HepG2 (cell line): ENCODE data around the gene SCUBE1. TPM values are rescaled to one million over a fixed set of nuclear protein-coding genes. Genes with fewer than 3 reads are reported as not detected.

Experiments
- ARID5B ChIP-seq: IDR thresholded peaks from 2 replicates; pipeline ENCODE4 v1.4.0; 2020; ENCODE audit warnings: mild to moderate bottlenecking, missing genetic modification reagents
- BCL6 ChIP-seq: IDR thresholded peaks from 2 replicates; pipeline ENCODE4 v1.6.1; 2016; ENCODE audit warnings: missing genetic modification reagents, missing compliant biosample characterization
- CSRNP2 ChIP-seq: sonication (generic); formaldehyde crosslinking; conservative IDR thresholded peaks from 2 replicates; pipeline ENCODE4 v1.8.0; 2022; ENCODE audit warnings: low read depth, missing genetic modification reagents
- HDAC6 ChIP-seq: fragments of 200-600 bp; sonication (generic); IDR thresholded peaks from 2 replicates; pipeline ENCODE4 v1.7.0; 2017; ENCODE audit warnings: mild to moderate bottlenecking, antibody characterized with exemption, low read length, low read depth
- NFE2L1 ChIP-seq: sonication (generic); formaldehyde crosslinking; IDR thresholded peaks from 2 replicates; pipeline ENCODE4 v1.4.0; 2020; ENCODE audit warnings: missing genetic modification reagents, mild to moderate bottlenecking, borderline replicate concordance
- PHF5A ChIP-seq: IDR thresholded peaks from one replicate; pipeline ENCODE4 v1.6.1; 2018; ENCODE audit warnings: low read depth, missing genetic modification reagents; ENCODE audit not compliant: unreplicated experiment
- PLRG1 ChIP-seq: fragments of 450-650 bp; conservative IDR thresholded peaks from 2 replicates; pipeline ENCODE4 v1.6.1; 2016
- PREB ChIP-seq: sonication (generic); formaldehyde crosslinking; IDR thresholded peaks from 2 replicates; pipeline ENCODE4 v1.4.0; 2020; ENCODE audit warnings: missing genetic modification reagents
- RARG ChIP-seq: sonication (generic); formaldehyde crosslinking; IDR thresholded peaks from 2 replicates; pipeline ENCODE4 v1.4.0; 2020; ENCODE audit warnings: low read depth, mild to moderate bottlenecking, missing genetic modification reagents
- SAFB2 ChIP-seq: sonication (generic); formaldehyde crosslinking; IDR thresholded peaks from 2 replicates; pipeline ENCODE4 v1.5.1; 2020; ENCODE audit warnings: missing genetic modification reagents, low read depth, mild to moderate bottlenecking, borderline replicate concordance
- TEAD2 ChIP-seq: sonication (generic); formaldehyde crosslinking; IDR thresholded peaks from 2 replicates; pipeline ENCODE4 v1.9.0; 2021; ENCODE audit warnings: missing genetic modification reagents
- THAP11 ChIP-seq: IDR thresholded peaks from 2 replicates; pipeline ENCODE4 v1.6.1; 2016; ENCODE audit warnings: missing biosample characterization, missing genetic modification reagents
- ZC3H13 ChIP-seq: sonication (generic); formaldehyde crosslinking; IDR thresholded peaks from 2 replicates; pipeline ENCODE4 v1.8.1; 2023; ENCODE audit warnings: mild to moderate bottlenecking, missing genetic modification reagents, moderate library complexity
- ZFP41 ChIP-seq: sonication (generic); formaldehyde crosslinking; IDR thresholded peaks from 2 replicates; pipeline ENCODE4 v1.4.0; 2020; ENCODE audit warnings: mild to moderate bottlenecking, missing genetic modification reagents, borderline replicate concordance
- ZNF17 ChIP-seq: sonication (generic); formaldehyde crosslinking; IDR thresholded peaks from 2 replicates; pipeline ENCODE4 v1.5.0; 2020; ENCODE audit warnings: mild to moderate bottlenecking, missing genetic modification reagents
- ZNF572 ChIP-seq: sonication (generic); formaldehyde crosslinking; IDR thresholded peaks from 2 replicates; pipeline ENCODE4 v1.5.1; 2020; ENCODE audit warnings: mild to moderate bottlenecking, missing genetic modification reagents
- ZNF580 ChIP-seq: IDR thresholded peaks from 2 replicates; pipeline ENCODE4 v1.6.1; 2016; ENCODE audit warnings: low read depth, borderline replicate concordance
- ZNF644 ChIP-seq: IDR thresholded peaks from 2 replicates; pipeline ENCODE4 v1.6.1; 2016; ENCODE audit warnings: low read depth
- ZNF704 ChIP-seq: sonication (generic); formaldehyde crosslinking; IDR thresholded peaks from 2 replicates; pipeline ENCODE4 v1.8.1; 2023; ENCODE audit warnings: mild to moderate bottlenecking, inconsistent platforms, moderate library complexity, missing genetic modification reagents, borderline replicate concordance
- ZNF782 ChIP-seq: sonication (generic); formaldehyde crosslinking; IDR thresholded peaks from 2 replicates; pipeline ENCODE4 v1.4.0; 2020; ENCODE audit warnings: missing genetic modification reagents, mild to moderate bottlenecking, borderline replicate concordance
- ZNF878 ChIP-seq: sonication (generic); formaldehyde crosslinking; IDR thresholded peaks from 2 replicates; pipeline ENCODE4 v1.8.1; 2023; ENCODE audit warnings: mild to moderate bottlenecking, missing genetic modification reagents, moderate library complexity
- ZSCAN31 ChIP-seq: sonication (generic); formaldehyde crosslinking; IDR thresholded peaks from 2 replicates; pipeline ENCODE4 v1.5.0; 2020; ENCODE audit warnings: low read depth, mild to moderate bottlenecking, missing genetic modification reagents
- polyA plus RNA-seq, 8 experiments: library from polyadenylated mRNA; depleted of rRNA in 3 of 8; stranded (reverse) in 7 of 8; unstranded in 1 of 8; fragments of >200 nt; fragmentation: Illumina TruSeq in 4 of 8; extraction: Trizol in 4 of 8; gene quantifications; 2 replicates each; pipeline versions ENCODE4 v1.2.1 to v1.2.3, GENCODE V29; 2011 to 2016; ENCODE audit warnings: low read depth in 4 of 8, missing spikeins in 1 of 8, mixed read lengths in 1 of 8; ENCODE audit not compliant: insufficient read depth in 1 of 8
- total RNA-seq, 5 experiments: library from RNA; depleted of rRNA; stranded (reverse); fragments of >200 nt; fragmentation: Illumina TruSeq; extraction: Trizol; gene quantifications; 2 replicates each; pipeline ENCODE4 v1.2.3, GENCODE V29; 2016; ENCODE audit warnings: low read depth in 1 of 5

The SCUBE1 gene
- total and polyA plus RNA-seq, 2 of the 13 experiments (the other 11 are each of a cell fraction or from before 2014, with no cell fraction given), result under 0.01 to 0.05 TPM

- TF ChIP-seq PREB (CRISPR knock-in tag), result no peak
- no peak for TF ChIP-seq ZC3H13 (CRISPR knock-in tag)
- peak; percentile 33; the same call in 1 of the 2 replicates for TF ChIP-seq ZSCAN31 (CRISPR knock-in tag)
- TF ChIP-seq HDAC6, result no peak
- TF ChIP-seq NFE2L1, result no peak
- no peak for TF ChIP-seq ZNF782 (CRISPR knock-in tag)
- TF ChIP-seq ARID5B (CRISPR knock-in tag), result no peak
- no peak for TF ChIP-seq ZNF704 (CRISPR knock-in tag)
- no peak for TF ChIP-seq ZNF878
- TF ChIP-seq ZNF644, result no peak
- TF ChIP-seq SAFB2 (CRISPR knock-in tag), result 0 out of 2 replicates have a peak, but pooled peaks have one; percentile 34
- TF ChIP-seq ZNF572, result no peak
- no peak for TF ChIP-seq ZNF580
- no peak for TF ChIP-seq THAP11 (CRISPR knock-in tag)
- TF ChIP-seq RARG (CRISPR knock-in tag), result no peak
- no peak for TF ChIP-seq PLRG1
- no peak for TF ChIP-seq ZNF17 (CRISPR knock-in tag)
- TF ChIP-seq TEAD2 (CRISPR knock-in tag), result no peak
- TF ChIP-seq CSRNP2 (CRISPR knock-in tag), result no peak
- no peak for TF ChIP-seq ZFP41 (CRISPR knock-in tag)
- no peak for TF ChIP-seq BCL6 (CRISPR knock-in tag)
- no peak for TF ChIP-seq PHF5A (CRISPR knock-in tag)
These were observed 156.7 kb downstream of the SCUBE1 start, which contains the start of gene TTLL12 (continued) for GRCh38 chr22:43186272-43187170.
